NCI-H2107 treated with DMSO at 0.1 percent for 48 hours (cell line): ENCODE measurements around the gene LUC7L3.

Source experiments
- DNase-seq: peaks from one replicate; lab custom pipeline; 2025; ENCODE audit not compliant: unreplicated experiment; lab: John Stamatoyannopoulos, UW

LUC7L3 gene

DNA sequence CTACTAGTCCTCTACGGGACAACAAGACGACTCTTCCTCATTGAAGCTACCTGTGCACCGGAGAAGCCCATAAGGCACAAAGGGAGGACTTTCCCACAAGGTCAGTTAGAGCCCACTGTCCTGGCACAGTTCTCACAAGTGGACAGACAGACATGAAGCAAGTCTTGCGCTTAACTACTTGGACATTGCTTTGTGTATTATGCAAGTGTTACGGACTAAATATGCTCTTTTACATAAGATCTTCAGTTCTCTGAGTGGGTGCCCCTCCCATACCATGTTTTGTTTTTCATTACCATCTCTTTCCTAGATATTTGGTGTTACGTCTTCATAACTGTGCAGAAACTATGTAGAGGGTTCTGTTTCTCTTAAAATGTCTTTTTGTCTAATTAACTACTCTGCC lies 29.8 kb downstream of the LUC7L3 start:
- no peak for DNase-seq

DNA sequence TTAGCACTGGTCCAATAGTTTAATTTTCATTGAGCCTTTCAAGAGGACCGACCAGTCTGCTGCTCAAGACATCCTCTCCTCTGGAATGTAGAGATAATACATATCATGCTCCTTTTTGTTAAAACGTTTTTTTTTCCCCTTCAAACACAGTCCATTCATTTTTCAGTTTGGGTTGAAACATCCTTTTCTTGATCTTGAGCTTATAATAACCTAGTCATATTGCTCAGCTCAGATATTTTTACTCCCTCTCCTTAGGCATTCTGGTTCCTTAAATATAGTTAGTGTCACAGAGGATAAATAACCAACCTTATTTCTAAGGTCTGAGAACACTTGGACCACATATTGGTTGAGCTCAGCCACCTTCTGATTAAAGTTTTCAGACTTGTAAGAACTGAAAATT lies 35.1 kb downstream of the LUC7L3 start:
- DNase-seq, result no peak

DNA sequence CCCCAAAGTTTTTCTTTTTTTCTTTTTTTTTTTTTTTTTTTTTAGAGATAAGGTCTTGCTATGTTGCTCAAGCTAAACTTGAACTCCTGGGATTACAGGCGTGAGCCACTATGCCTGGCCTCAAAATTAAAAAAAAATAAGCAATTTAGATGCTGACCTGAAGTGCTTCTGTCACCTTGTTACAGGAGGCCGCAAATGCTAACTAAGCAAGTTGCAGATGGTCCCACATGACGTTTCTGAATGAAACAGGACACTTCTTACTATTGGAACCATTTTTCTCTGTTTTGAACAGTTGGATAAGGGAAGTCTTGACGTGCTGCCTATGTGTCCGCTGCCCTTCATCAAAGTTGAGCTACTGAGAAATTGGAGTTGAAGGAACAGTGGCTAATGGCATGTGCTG lies 39.1 kb downstream of the LUC7L3 start:
- DNase-seq, result no peak

DNA sequence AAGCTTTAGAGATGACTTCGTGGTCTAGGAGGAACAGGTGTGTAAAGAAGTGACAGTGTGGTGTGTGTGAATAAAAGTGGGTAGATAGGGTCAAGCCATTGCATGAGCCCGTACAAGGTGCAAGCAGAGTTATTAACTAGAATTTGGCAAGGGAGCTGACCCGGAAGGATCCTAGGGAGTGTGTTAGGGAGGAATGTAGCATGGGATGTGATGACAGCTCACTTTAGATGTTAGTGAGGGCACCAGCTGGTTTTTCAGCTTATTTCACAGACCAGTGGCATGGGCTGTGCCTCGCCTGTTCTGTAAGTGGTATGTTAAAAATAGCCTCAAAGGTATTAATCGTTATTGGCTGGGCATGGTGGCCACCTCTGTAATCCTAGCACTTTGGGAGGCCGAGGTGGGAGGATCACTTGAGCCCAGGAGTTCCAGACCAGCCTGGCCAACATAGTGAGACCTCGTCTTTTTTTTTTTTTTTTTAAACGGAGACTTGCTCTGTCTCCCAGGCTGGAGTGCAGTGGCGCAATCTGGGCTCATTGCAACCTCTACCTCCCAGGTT lies 39.7 kb downstream of the LUC7L3 start:
- DNase-seq, result no peak

DNA sequence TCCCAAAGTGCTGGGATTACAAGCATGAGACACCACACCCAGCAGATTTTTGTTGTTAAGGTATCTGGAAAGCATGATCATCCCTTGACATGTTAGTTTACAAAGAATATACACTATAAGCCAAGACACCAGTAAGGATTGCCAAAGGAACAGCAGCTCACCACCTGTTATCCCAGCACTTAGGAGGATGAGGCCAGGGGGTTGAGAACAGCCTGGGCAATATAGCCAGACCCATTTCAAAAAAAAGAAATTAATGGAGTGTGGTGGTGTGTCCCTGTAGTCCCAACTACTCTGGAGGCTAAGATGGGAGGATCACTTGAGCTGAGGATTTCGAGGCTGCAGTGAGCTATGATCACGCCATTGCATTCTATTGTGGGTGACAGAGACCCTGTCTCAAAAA lies 42.8 kb downstream of the LUC7L3 start:
- DNase-seq, result no peak

DNA sequence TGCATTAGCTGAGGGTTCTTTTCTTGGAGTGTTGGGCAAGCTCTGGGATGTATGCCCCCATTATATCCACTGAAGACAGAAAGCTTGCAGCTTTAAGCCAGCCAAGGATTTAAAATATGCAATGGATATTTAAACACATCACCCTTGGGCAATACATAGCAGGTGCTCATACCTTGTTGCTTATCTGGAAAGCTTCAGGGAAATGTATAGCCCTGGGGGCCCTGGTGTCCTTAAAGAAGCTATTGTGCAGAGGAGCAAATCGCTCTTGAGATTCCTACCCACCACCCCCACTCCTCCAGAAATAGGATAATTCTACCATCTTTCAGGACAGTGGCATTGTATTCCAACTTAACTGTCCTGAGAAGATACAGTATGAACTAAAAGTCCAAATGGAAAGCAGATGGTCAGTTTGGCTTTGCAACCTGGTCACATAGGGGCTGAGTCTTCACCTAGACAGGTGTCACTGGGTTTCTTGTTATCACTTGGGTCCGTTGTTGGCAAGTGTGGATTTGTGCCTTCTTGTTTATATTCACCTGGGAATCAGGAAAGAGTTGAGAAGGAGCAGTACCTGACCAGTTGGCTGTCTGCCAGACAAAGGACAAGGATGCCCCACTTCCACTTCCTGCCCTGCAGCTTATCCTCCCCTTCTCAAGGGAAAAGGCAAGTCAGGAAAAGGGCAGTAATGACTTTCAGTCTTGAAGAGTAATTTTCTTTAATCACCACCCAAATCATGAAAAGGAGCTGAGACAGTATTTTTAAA lies 44.5 kb downstream of the LUC7L3 start:
- peak; percentile 8 for DNase-seq

DNA sequence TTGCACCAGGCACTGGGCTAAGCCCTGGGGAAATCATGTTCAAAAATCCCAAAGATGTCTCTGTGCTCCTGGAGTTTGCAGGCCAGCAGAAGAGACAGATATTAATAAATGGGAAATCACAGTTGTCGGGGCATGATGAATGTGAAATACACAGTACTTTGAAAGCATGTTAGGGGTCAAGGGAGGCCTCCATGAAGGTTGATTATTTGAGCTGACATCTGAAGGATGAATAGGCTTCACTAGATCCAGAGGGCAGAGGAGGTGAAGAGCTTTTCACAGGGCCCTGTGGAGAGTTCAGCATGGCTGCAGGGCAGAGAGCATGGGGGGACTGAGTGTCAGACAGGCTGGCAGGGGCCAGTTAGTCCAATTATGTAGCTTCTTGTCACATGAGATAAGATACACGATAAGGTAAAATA lies 45.3 kb downstream of the LUC7L3 start:
- no peak for DNase-seq

DNA sequence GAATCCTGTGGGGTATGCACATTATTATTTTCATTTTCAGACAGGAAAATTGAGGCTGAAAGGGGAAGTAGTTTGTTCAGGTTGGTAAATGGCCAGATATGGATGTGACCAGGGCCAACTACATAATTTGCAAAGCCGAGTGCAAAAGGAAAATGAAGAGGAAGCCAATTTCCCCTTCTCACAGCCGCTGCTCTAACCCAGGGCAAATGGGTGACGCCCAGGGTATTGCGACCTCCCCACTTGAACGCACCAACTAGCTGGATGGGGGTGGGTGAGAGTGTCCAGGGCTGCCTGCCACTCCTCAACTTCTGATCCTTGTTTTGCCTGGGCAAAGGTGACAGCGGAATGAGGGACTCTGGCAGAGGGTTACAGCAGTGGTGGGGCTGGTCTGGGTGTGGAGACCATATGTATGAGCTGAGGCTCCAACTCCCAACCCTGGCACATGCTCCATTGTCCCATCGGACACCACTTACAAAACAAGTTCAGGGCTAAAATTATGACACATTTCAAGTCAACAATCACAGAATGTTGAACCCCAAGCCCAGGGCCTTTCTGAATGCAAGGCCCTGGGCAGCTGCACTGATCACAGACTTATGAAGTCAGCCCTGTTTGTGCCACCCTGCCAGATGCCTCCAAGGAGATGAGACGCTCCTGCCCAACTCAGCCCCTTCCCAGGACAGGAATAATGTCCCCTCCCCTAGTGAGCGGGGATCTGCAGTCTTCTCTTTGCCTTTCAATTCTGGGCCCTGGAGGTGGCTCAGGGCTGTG lies 46.2 kb downstream of the LUC7L3 start:
- no peak for DNase-seq

DNA sequence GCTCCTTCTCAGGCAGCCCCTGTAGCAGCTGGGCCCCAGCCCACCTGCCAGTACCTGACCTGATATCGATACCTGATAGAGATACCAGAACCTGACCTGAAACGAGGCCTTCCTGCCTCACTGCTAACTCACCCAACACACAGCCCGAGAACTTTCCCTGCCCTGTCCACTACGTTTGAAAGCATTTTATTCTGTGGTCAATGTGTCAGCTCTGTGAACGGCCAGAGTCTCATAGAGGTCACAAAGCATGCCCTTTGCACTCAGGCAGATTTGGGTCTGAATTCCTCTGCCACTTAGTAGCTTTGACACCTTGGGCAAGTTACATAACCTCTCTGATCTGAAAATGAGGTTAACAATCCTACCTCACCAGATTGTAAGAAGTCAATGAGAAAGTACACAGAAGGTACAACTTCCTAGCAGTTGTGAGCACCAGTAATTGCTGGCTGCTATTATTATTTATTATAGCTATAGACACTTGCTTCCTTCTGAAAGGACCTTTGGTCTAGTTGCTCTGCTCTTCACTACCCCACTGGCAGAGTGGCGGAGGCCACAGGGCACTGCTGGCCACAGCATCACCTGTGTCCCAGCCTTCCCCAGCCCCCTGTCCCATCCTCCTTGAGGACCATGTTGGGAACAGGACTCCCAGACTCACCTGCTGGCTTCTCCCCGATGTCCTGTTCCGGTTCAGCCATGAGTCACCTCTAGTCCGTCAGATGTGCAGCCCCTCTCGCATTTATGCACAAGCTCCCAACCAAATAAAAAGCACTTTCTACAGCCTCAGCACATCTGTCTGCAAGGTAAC lies 47.0 kb downstream of the LUC7L3 start:
- no peak for DNase-seq

DNA sequence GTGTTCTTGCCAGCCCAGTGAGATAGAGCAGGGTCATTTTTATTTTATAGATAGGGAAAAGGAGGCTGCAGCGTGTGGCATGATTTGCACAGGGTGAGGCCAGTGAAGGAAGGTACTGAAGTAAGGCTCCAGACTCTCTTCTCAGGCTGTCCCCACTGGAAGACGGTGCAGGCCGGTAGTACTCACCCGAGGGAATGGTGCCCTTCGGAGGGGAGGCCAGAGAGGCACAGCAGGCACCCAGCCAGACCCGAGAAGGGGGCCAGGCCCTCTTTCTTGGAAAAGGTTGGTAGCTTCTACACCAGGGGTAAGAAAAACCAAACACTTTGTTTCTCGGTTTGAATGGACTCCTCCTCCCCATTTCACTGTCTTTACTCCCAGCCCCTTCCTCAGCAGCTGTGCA lies 47.6 kb downstream of the LUC7L3 start:
- DNase-seq, result no peak

DNA sequence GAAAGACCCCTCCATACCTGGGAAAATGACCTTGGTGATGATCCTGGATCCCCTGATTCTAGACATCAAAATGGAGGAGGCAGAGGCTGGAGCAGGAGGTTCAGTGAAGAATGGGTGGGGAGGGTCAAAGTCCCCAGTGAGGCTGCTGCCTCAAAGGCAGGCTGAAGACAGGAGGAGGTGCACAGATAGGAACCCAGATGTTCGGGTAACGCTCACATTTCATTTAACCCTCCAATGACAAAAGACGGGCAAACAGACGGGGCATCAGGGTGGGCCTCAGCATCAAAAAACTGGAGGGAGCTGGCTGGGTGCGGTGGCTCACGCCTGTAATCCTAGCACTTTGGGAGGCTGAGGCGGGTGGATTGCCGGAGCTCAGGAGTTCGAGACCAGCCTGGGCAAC lies 48.0 kb downstream of the LUC7L3 start, which contains the start of gene ANKRD40CL:
ANKRD40CL (minus strand) TSS at position 73 of the 400 bp plus-strand sequence. CDS start 605 bp downstream, outside the sequence.
- no peak for DNase-seq

DNA sequence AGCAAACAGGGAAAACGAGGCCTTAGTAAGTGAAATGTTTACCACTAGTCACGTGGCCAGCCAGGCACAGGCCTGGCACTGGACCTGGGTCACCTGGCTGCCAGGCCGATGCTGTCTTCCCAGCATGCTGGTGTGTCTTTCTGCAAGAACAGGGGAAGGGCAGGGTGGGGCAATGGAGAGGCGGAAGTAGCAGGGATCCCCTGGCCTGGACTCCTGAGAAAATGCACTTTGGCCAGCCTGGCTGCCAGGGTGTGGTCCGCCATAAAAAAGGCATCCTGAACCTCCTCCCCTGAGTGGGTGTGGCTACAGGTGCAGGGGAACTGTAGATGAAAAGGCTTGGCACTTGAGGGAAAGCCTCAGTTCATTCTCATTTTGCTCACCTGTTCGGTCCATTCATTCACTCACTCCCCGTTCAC lies 49.0 kb downstream of the LUC7L3 start:
- no peak for DNase-seq

DNA sequence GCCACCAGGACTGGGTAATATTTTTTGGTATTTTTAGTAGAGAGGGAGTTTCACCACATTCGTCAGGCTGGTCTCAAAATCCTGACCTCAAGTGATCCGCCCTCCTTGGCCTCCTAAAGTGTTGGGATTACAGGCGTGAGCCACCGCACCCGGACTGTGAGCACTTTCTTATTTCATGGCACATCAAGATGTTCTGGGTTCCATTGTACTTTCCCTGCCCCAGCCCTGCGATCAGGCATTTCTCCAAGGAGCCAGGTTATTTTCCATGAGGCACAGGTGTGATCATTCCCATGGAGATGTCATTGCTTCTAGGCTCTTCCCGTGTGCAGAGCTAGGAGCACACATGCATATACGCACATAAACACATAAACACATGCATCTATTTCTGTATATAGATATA lies 50.5 kb downstream of the LUC7L3 start:
- no peak for DNase-seq

DNA sequence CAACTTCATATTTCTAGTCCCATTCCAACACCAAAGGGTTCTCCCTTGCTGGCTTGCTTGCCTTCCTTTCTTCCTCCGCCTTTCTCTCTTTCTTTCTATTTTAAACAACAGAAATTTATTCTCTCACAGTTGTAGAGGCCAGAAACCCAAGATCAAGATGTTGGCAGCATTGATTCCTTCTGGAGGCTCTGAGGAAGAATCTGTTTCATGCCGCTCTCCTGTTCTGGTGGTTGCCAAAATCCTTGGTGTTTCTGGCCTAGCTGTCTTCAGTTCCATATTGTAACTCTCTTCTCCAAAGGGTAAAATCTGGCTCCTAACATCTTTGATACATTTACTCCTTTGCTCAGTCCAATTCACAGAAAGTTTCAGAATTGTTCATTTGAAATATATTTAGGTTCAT lies 50.9 kb downstream of the LUC7L3 start:
- no peak for DNase-seq

DNA sequence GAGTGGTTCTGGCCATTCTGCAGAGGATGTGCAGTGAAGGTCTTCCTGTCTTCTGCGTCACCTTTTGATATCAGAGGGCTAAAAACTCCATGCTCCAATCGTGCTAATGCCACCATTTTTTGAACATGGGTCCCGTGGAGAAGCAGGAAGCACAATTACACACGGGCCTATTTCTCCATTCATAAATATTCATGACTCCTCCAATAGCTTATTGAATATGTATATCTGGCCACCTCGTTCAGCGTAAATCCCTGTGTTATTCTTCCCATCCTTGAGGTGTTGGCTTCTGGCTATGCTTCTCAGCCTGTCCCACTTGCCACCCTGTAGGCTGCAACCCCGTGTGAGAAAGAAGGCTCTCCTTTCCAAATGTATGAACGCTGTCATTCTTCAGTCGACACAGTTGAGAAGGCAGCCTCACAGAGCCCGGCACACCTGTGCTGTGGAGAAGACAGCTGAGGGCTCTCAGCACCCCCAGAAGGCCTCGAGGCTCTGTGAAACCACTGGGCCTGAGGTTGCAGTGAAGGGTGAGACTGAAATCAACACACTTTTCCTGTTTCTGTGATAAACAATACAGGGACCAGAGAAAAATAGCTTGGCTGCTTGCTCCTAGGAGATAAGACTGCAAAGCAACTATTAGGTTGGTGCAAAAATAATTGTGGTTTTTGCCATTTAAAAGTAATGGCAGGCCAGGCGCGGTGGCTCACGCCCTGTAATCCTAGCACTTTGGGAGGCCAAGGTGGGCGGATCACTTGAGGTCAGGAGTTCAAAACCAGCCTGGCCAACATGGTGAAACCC lies 52.8 kb downstream of the LUC7L3 start:
- no peak for DNase-seq

DNA sequence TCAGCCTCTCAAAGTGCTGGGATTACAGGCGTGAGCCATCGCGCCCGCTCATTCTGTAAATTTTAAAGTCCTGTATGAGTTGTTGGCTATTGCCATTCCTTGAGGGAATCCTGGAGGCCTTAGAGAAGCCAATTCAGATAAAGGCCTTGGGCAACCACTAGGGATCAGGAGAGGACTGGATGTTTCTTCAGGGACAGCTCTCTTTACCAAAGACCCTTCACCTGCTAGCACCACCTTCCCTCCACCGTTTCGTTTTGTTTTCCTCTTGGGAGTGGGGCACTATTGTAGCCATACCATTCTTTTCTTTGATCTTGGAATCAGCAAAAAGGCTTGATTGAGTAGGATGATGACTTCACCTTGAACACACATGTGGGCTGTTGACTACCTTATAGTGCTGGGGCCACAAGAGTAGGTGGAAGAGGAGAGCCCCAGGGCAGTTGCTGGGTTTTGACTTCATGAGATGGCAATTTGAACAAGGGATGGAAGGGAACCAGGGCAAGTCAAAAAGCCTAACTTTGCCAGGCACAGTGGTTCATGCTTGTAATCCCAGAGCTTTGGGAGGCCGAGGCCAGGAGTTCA lies 54.9 kb downstream of the LUC7L3 start:
- no peak for DNase-seq

DNA sequence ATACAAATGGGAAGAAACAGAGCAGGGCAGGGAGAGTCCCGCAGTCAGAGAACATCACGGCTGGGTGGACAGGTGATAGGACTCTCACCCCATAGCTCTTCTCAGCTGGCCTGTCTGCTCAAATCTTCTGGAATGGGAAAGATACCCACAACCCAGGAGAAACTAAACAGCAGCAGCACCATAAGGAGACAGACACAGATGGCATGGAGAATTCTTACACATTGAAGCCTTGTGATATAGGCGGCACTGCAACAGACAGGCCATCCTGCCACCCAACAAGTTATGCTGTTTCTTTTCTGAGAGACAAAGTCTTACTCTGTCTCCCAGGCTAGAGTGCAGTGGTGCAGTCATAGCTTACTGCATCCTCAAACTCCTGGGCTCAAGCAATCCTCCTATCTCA lies 56.5 kb downstream of the LUC7L3 start:
- no peak for DNase-seq

DNA sequence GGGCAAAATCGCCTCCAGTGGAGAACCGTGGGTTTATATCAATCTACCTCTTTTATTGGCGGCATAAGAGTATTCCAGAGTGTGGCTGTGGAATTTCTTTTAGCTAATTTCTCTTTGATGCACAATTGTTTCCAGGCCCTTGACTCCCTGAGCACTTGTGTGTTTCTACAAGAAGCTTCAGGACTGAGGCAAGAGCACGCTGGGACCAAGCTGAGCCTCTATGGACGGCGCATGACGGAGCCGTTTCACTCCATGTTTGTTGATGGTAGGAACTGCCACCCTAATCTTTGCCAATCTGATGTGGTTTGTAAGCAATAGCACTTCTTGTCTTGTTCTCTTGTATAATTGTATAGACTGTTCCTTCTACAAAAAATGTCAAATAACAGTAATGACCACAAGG lies 59.1 kb downstream of the LUC7L3 start:
- DNase-seq, result no peak

DNA sequence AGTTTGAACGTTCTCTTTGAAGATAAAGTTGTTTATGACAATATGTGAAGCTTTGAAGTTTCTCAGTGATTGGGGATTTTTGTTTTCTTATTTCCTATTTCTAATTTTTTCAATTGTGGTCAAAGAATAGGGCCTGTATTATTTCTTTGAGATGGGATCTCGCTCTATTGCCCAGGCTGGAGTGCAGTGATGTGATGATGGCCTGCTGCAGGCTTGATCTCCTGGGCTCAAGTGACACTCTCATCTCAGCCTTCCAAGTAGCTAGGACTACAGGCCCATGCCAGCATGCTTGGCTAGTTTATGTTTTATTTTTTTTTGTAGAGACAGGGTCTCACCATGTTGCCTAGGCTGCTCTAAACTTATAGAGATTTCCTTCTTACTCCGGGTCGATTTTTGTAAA lies 59.6 kb downstream of the LUC7L3 start:
- DNase-seq, result no peak

DNA sequence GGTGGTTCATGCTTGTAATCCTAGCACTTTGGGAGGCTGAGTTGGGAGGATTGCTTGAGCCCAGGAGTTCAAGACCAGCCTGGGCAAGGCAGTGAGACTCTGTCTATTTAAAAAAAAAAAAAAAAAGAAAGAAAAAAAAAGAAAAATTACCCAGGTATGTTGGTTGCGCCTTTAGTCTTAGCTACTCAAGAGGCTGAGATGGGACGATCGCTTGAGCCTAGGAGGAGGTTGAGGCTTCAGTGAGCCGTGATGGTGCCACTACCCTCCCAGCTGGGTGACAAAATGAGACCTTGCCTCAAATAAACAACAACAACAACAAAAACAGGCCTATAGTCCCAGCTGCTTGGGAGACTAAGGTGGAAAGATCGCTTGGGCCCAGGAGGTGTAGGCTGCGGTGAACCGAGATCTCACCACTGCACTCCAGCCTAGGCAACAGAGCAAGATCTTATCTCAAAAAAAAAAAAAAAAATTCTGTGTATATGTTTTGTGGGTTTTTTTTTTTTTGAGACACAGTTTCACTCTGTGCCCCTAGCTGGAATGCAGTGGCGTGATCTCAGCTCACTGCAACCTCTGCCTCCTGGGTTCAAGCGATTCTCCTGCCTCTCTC lies 60.4 kb downstream of the LUC7L3 start:
- DNase-seq, result no peak
